NT2/D1 (cell line): ENCODE data around the gene CACNG1.

Experiments used
- SUZ12 ChIP-seq: IDR thresholded peaks from 2 replicates; pipeline ENCODE4 v1.6.1; 2011; ENCODE audit not compliant: insufficient read length, insufficient read depth; ENCODE audit errors: extremely low read depth
- YY1 ChIP-seq: IDR thresholded peaks from 2 replicates; pipeline ENCODE4 v1.6.1; 2011; ENCODE audit not compliant: insufficient read length, insufficient read depth
- ZNF274 ChIP-seq: IDR thresholded peaks from 2 replicates; pipeline ENCODE4 v1.6.1; 2011; ENCODE audit warnings: mild to moderate bottlenecking, low read depth, low read length

DNA sequence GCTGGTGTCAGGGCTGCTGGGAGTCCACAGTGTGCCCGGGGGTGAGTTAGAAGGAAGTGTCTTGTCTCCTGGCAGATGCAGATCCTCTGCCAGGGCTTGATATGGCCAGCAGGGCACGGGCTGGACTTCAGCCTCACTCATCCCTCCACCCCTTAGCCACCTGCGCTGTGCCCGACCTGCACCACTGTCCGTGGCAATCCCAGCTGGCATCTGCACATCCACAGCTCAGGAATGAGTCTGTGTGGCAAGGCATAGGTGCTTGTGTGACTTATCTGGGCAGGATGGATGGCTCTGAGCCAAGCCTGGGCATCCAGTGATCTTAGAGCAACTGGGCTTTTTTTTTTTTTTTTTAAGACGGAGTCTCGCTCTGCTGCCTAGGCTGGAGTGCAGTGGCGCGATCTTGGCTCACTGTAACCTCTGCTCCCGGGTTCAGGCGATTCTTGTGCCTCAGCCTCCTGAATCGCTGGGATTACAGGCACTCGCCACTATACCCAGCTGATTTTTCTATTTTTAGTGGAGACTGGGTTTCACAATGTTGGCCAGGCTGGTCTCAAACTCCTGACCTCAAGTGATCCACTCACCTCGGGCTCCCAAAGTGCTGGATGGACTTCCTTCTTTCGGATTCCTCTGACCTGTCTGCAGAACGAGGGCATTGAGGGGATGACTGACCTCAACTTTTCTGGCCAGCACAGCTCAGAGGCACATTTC is 22.5 kb upstream of the CACNG1 start:
- TF ChIP-seq ZNF274 (no peak), YY1 (no peak), SUZ12 (no peak)
